Hepatocyte (in vitro differentiated cells): ENCODE measurements around the gene SPINDOC. TPM values are rescaled to one million over a fixed set of nuclear protein-coding genes. Genes with fewer than 3 reads are reported as not detected.

ENCODE experiments used
- DNase-seq: peaks from one replicate; pipeline ENCODE4 v3.0.0-alpha.2; 2016; ENCODE audit warnings: low spot score
- H2AFZ ChIP-seq: fragments of 200-600 bp; sonication (generic); 2 replicates; pipeline ENCODE4 v1.6.0; 2016; ENCODE audit warnings: antibody characterized with exemption, mild to moderate bottlenecking
- H3K27ac ChIP-seq: fragments of 200-600 bp; sonication (generic); 2 replicates; pipeline ENCODE4 v1.5.1; 2016; ENCODE audit warnings: mild to moderate bottlenecking
- H3K27me3 ChIP-seq: fragments of 200-600 bp; sonication (generic); 2 replicates; pipeline ENCODE4 v1.6.1; 2016
- H3K36me3 ChIP-seq: fragments of 200-600 bp; sonication (generic); replicated peaks from 2 replicates; pipeline ENCODE4 v1.5.1; 2016; ENCODE audit warnings: low read depth; ENCODE audit not compliant: insufficient read depth
- H3K4me1 ChIP-seq: fragments of 200-600 bp; sonication (generic); 2 replicates; pipeline ENCODE4 v1.5.1; 2016; ENCODE audit warnings: mild to moderate bottlenecking, moderate library complexity; ENCODE audit not compliant: insufficient read depth
- H3K4me2 ChIP-seq: fragments of 200-600 bp; sonication (generic); 2 replicates; pipeline ENCODE4 v1.6.0; 2016
- H3K4me3 ChIP-seq: fragments of 200-600 bp; sonication (generic); 2 replicates; pipeline ENCODE4 v1.5.1; 2016; ENCODE audit warnings: mild to moderate bottlenecking
- H3K79me2 ChIP-seq: fragments of 200-600 bp; sonication (generic); 2 replicates; pipeline ENCODE4 v1.6.0; 2017; ENCODE audit warnings: mild to moderate bottlenecking
- H3K9me2 ChIP-seq: fragments of 200-600 bp; sonication (generic); replicated peaks from 2 replicates; pipeline ENCODE4 v1.6.0; 2017; ENCODE audit warnings: mild to moderate bottlenecking; ENCODE audit not compliant: insufficient read depth
- H3K9me3 ChIP-seq: fragments of 200-600 bp; sonication (generic); 2 replicates; pipeline ENCODE4 v1.5.1; 2016; ENCODE audit warnings: low read depth, mild to moderate bottlenecking
- H4K20me1 ChIP-seq: fragments of 200-600 bp; sonication (generic); 2 replicates; pipeline ENCODE4 v1.6.0; 2016; ENCODE audit warnings: mild to moderate bottlenecking; ENCODE audit not compliant: insufficient read depth, poor library complexity, severe bottlenecking
- CTCF ChIP-seq: fragments of 200-600 bp; sonication (generic); IDR thresholded peaks from 2 replicates; pipeline ENCODE4 v1.5.1; 2016; ENCODE audit warnings: antibody characterized with exemption, mild to moderate bottlenecking; ENCODE audit not compliant: poor library complexity
- EZH2 ChIP-seq: fragments of 200-600 bp; sonication (generic); IDR thresholded peaks from 2 replicates; pipeline ENCODE4 v1.6.1; 2016; ENCODE audit warnings: antibody characterized with exemption, mild to moderate bottlenecking, borderline replicate concordance
- EZH2phosphoT487 ChIP-seq: fragments of 200-600 bp; sonication (generic); IDR thresholded peaks from one replicate; pipeline ENCODE4 v1.6.1; 2018; ENCODE audit warnings: antibody characterized with exemption, mild to moderate bottlenecking, low read depth, moderate library complexity; ENCODE audit not compliant: unreplicated experiment, severe bottlenecking
- WGBS: methylation state at CpG from one replicate; pipeline ENCODE4 v1.1.6; 2016; ENCODE audit warnings: low lambda C conversion rate; ENCODE audit errors: missing lambda C conversion rate; 5-methylcytosine and 5-hydroxymethylcytosine counted together
- polyA plus RNA-seq: library from polyadenylated mRNA; unstranded; fragments of >200 nt; fragmentation: Nextera tagmentation; extraction: Ambion mirVana; gene quantifications from 2 replicates; pipeline ENCODE4 v1.2.1, GENCODE V29; 2016
- total RNA-seq: library from RNA; depleted of rRNA; stranded (reverse); fragments of >200 nt; gene quantifications from 2 replicates; pipeline ENCODE4 v1.2.3, GENCODE V29; 2014

SPINDOC gene
- total and polyA plus RNA-seq, 2 experiments from 2014 or later = 9.9 to 24.0 TPM

- peak; percentile 87 for DNase-seq
- 26% methylated on average over 5 of the region's 5 CpGs for WGBS
Measured at GRCh38 chr11:63837027-63837688, 23.9 kb downstream of the SPINDOC start.

GRCh38 chr11:63837739-63838138, 24.5 kb downstream of the SPINDOC start:
- H3K4me2 ChIP-seq = peak overlapping the region; percentile 68
- no peaks in the 10 kb centered on the region for H3K27me3 ChIP-seq
- H3K9me2 ChIP-seq = no peaks in the 10 kb centered on the region
- 78% methylated on average over 5 of the region's 5 CpGs for WGBS
- H3K9me3 ChIP-seq = no peaks in the 10 kb centered on the region
- no peak for DNase-seq
- no peak for TF ChIP-seq EZH2phosphoT487
- TF ChIP-seq CTCF = no peak
- no peak for TF ChIP-seq EZH2
- peak overlapping the region; percentile 28 for H2AFZ ChIP-seq
- peaks cover 35% of the 10 kb centered on the region for H3K79me2 ChIP-seq
- H3K4me1 ChIP-seq = peaks cover 24% of the 10 kb centered on the region
- no peaks in the 10 kb centered on the region for H3K36me3 ChIP-seq
- H3K4me3 ChIP-seq = no peak overlapping the region
- peak overlapping the region; percentile 7 for H3K27ac ChIP-seq
- peaks cover 33% of the 10 kb centered on the region for H4K20me1 ChIP-seq

More at GRCh38 chr11:63837027-63837688, 23.9 kb downstream of the SPINDOC start:
- H2AFZ ChIP-seq = no peak overlapping the region
- peaks cover 28% of the 10 kb centered on the region for H4K20me1 ChIP-seq
- peaks cover 18% of the 10 kb centered on the region for H3K4me1 ChIP-seq
- H3K36me3 ChIP-seq = no peaks in the 10 kb centered on the region
- H3K79me2 ChIP-seq = peaks cover 29% of the 10 kb centered on the region
- H3K4me2 ChIP-seq = no peak overlapping the region
- no peak overlapping the region for H3K27ac ChIP-seq
- no peaks in the 10 kb centered on the region for H3K27me3 ChIP-seq
- TF ChIP-seq CTCF = peak; percentile 91
- no peak for TF ChIP-seq EZH2
- no peak overlapping the region for H3K4me3 ChIP-seq
- no peaks in the 10 kb centered on the region for H3K9me2 ChIP-seq
- no peaks in the 10 kb centered on the region for H3K9me3 ChIP-seq

GRCh38 chr11:63838150-63838677, 25.0 kb downstream of the SPINDOC start:
- no peaks in the 10 kb centered on the region for H3K27me3 ChIP-seq
- no peak for TF ChIP-seq EZH2phosphoT487
- TF ChIP-seq CTCF = no peak
- no peak for TF ChIP-seq EZH2
- DNase-seq = no peak
- H3K9me3 ChIP-seq = no peaks in the 10 kb centered on the region
- peak overlapping the region; percentile 68 for H3K4me2 ChIP-seq
- WGBS = 33% methylated on average over 18 of the region's 18 CpGs
- H2AFZ ChIP-seq = peak overlapping the region; percentile 28
- no peaks in the 10 kb centered on the region for H3K36me3 ChIP-seq
- peaks cover 29% of the 10 kb centered on the region for H3K4me1 ChIP-seq
- no peak overlapping the region for H3K4me3 ChIP-seq
- peak overlapping the region; percentile 7 for H3K27ac ChIP-seq
- H3K79me2 ChIP-seq = peaks cover 40% of the 10 kb centered on the region
- no peaks in the 10 kb centered on the region for H3K9me2 ChIP-seq
- peaks cover 38% of the 10 kb centered on the region for H4K20me1 ChIP-seq
